HG03196 (cell line): Measurements from ENCODE around the gene NFKBIA.
"Not testable (repeated sequence)": the region's sequence is repeated elsewhere in the genome, so short reads cannot be mapped to it uniquely, and the experiment has no call there.

Experiments used
- ATAC-seq: cut with Tn5 transposase; IDR thresholded peaks from one replicate; pipeline ENCODE4 v1.9.1; 2021; ENCODE audit not compliant: unreplicated experiment

NFKBIA gene

DNA sequence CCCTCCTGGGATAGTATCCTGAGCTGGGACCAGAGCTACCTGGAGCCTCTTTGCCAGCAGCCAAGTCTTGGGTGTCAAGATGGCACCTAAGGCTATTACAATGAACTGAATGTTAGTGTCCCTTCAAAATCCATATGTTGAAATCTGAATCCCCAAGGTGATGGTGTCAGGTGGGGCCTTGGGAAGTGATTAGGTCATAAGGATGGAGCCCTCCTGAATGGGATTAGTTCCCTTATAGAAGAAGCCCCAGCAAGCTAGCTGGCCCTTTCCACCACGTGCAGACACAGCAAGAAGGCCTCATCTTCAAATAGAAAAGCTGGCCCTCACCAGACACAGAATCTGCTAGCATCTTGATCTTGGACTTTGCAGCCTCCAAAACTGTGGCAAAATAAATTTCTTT, 12.4 kb downstream of the NFKBIA start:
- ATAC-seq: no peak

GRCh38 chr14:35391388-35391710, 13.2 kb downstream of the NFKBIA start:
- no peak for ATAC-seq

DNA sequence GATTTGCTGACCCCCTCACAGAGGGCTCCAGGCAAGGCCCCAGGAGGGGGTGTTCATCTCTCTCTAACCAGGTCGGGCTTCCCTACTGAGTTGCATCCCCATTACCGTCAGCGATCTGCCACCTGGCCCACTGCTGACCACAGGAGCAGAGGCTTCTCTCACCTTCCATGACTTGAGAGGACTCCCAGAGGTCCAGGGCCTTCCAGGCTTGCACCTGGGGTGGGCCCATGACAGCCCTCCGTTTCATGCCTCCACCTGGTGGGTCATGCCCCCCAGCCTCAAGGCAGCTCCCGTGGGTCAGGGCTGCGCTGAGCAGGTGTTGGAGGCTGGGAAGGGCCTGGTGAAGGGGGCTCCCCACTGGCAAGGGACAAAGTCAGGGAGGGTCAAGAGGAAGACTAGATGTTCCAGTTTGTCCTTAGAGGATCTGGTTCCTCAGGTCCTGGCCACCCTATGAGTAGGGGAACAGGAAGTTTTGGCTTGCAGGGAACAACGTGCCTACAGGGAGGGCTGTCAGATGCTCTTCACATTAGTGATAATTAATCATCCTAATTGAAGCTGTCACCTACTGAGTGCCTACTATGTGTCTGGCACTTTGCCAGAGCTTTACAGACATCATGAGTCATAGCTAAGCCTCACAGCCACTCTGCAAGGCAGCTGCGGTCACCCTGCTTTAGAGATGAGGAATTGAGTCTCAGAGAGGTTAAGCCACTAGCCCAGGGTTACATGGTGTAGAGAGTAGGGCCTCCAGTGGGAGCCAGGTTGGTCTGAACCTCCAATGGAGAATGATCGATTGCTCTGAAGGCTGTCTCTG, 13.8 kb downstream of the NFKBIA start:
- ATAC-seq: no peak

- ATAC-seq: no peak
These were observed 15.3 kb downstream of the NFKBIA start for GRCh38 chr14:35389315-35389667.

DNA sequence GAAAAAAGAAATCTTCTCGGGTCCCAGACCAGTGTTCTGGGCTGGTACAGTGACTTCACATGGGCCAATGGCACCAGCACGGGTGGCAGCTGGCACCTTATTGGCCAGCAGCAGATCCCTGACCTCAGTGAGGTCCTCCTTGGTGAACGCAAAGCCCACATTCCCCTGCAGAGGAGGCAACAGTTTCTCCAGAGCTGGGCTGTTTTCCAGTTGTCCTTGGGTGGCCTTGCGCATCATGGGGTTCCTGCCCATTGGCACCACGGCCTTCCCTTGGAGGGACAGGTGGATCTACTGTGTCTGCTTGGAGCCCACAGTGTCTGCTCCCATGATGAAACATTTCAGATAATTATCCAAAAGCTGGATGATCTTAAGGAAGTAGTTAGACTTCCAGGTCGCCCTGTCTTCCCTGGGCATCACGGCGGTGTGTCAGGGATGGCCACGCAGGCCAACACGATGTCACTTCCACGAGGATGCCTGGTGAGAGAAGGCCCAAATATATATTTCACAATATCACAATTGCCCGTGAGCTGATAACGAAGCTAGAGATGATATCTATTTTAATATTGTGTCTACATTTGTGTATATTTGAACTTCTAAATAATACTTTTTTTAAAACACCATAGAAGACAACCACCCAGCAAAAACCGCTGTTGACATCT, 15.8 kb downstream of the NFKBIA start:
- ATAC-seq: no peak

- ATAC-seq: no peak
These were observed 16.6 kb downstream of the NFKBIA start for GRCh38 chr14:35387713-35388579.

- no peak for ATAC-seq
These were observed 17.3 kb downstream of the NFKBIA start for GRCh38 chr14:35387219-35387618.

DNA sequence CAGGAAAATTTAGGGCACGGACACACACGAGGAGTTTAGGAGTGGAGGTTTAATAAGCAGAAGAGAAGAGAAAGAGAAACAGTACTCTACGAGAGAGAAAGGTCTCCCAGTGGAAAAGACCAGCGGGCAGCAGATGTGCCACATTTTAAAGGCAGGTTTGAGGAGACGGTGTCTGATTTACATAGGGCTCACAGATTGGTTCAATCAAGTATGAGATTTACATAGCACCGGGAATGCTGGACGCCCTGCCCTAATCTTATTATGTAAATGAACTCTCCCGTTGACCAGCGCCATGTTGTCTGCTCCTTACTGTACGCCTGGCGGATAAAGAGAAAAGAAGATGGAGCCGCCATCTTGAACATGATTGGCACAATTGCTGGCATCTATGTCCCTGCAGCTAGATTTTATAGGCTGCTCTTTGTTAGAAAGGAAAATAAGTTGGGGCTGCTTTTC, 17.9 kb downstream of the NFKBIA start:
- no peak for ATAC-seq

GRCh38 chr14:35385042-35385839, 19.3 kb downstream of the NFKBIA start:
- ATAC-seq: no peak

GRCh38 chr14:35384455-35385041, 20.0 kb downstream of the NFKBIA start:
- no peak for ATAC-seq

DNA sequence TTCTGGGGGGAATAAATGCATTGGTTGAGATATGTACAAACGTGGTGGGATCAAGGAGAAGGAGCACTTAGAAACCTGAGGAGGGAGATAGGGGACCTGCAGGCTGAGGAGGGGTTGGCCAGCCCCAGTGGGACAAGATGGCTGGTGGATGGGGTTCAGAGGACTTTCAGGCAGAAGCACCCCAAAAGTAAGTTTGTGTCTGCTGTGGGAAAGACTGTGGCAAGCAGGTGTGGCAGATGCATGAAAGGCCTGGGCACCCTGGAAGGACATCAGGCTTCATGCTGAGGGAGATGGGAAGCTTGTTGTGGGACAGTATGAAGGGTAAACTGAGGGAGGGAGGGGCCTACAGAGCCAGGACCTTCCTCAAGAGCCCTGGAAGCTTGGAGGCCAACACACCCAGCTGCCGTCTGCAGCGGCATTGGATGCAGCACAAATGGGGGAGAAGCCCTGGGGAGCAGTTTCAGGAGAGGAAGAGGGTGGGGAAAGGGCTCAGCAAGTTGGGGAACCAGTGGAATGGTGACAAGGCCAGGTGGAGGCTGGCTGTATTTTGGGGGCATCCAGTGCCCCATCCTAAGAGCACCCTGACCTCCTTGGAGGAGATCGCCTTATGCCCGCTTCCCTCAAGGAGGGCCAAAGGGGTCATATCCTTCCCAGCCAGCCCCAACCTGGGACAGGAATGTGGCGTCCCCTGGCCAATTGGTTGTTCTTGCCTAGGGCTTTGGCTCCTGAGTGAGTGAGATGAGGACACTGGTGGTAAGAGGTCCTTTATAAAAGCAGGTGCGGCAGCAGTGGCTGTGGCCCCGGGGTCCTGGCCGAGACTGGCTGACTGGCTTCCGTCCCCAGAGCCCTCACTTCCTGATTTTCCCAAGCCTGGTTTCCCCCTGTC, 20.7 kb downstream of the NFKBIA start:
- no peak for ATAC-seq

- no peak for ATAC-seq
These were observed 23.8 kb downstream of the NFKBIA start for GRCh38 chr14:35380794-35381193.

- ATAC-seq: not testable (repeated sequence)
These were observed 25.2 kb downstream of the NFKBIA start for GRCh38 chr14:35379234-35379933.

DNA sequence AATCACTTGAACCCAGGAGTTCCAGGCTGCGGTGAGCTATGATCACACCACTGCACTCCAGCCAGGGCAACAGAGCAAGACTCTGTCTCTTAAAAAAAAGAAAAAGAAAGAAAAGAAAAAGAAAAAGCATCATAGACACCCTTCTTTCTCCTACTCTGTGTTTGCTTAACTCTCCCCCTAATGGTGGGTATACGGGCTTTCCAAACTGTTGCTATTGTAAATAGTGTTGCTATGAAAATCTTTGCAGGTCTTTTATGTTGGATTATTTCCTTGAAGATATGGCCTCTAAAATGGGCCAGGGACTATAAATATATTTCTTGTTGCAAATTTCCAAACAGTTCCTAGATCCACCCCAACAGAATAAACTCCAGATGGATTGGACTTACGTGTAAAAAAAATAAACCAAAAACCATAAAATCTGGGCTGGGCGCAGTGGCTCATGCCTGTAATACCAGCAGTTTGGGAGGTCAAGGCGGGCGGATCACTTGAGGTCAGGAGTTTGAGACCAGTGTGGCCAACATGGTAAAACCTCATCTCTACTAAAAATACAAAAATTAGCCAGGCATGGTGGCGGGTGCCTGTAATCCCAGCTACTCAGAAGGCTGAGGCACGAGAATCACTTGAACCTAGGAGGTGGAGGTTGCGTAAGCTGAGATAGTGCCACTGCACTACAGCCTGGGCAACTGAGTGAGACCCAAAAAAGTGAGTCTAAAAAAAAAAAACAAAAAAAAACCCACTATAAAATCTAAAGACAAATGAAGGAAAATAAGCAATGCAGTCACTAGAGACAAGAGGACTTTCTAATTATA, 25.9 kb downstream of the NFKBIA start:
- ATAC-seq: no peak

DNA sequence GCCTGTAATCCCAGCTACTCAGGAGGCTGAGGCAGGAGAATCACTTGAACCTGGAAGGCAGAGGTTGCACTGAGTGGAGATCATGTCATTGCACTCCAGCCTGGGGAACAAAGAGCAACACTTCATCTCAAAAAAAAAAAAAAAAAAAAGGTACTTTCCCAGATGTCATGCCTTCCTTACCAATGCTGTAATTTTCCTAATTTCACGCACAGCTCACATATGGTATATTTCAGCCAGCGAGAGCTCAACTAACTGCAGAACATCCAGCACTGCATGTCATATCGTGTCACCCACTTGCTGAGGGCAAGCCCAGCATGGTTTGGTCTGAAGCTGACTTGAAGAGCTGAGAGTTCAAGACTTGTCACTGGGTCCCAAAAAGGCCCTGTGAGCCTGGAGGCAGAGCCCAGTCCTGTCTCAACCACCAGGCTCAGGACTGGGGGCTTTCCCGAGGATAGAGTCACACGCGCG, 29.0 kb downstream of the NFKBIA start:
- no peak for ATAC-seq

GRCh38 chr14:35374263-35374712, 30.3 kb downstream of the NFKBIA start:
- no peak for ATAC-seq

- not testable (repeated sequence) for ATAC-seq
These were observed 31.3 kb downstream of the NFKBIA start for GRCh38 chr14:35373208-35373607.

- ATAC-seq: no peak
These were observed 33.6 kb downstream of the NFKBIA start for GRCh38 chr14:35370969-35371368.
